NCI-H1436 (cell line): ENCODE measurements around the gene ZNF865.

Experiments used
- DNase-seq: peaks from one replicate; lab custom pipeline; 2025; lab: John Stamatoyannopoulos, UW

Gene ZNF865

DNA sequence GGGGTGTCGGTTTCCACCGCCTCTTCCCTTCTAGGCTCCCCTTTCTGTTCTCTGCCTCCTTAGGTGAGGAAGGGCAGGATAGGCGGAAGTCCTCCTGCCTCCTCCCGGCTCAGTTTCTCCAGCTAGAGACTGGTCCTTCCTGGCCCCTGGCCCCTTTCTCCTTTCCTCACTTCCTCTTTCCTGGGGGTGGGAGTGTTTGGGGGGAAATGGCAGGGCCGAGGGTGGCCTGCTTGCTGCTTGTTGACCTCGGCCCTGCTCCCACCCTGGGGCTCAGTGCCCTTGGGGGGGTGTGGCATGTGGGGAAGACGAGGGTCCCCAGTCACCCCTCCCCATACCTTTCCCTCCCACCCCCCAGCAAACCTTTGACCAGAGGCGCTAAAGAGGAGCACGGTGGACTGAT lies 54.4 kb downstream of the ZNF865 start:
- DNase-seq = no peak

GRCh38 chr19:55660404-55660803 lies 55.0 kb downstream of the ZNF865 start:
- no peak for DNase-seq

GRCh38 chr19:55660991-55661390 lies 55.5 kb downstream of the ZNF865 start:
- DNase-seq = no peak

DNA sequence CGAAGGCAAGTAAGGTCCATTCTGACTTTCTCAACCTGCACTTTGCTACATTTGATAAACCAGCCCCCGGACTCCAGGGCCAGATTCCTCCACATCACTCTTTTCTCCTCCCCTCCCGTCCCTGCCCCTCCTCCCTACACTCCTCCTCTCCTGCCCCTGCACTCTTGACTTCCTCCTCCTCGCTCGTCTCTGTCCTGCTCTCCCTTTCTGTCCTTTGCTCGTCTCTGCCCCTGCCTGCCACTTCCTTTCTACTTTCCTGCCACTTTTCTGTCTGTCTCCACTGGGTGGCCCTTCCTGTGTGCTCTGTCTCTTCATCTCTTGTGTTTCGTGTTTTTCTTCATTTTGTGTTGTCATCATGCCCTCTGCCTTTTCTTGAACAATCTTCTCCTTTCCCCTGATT lies 56.4 kb downstream of the ZNF865 start:
- DNase-seq = no peak

DNA sequence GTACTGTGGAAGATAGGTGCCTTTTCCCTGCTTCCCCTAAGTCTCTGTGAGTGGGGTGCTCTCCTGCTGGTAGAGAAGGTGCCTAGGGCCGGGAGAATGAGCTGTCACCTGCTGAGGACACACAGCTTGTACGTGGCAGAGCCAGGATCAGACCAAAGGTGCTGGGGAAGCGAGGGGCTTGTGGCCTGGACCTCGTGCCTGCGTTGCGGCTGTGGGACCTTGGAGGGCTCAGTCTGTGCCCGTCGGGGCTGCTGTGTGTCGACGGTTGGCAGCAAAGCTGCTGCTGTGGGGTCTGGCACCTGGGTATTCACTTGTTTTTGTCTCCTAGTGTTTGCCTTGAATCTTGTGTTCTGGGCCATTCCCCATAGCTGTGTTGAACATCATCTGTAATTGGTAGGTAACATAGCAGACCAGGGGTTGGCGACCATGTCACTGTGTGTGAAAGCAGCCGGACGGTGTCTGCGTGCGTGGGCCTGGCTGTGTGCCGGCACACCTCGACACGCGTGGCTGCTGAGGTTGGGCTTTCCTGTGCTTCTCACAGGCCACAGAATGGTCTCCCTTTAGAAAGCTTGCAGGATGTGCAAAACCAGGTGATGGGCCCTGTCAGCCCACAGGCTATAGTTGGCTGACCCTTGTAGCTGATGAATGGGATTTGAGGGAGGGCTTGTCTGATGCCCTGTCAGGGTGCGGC lies 58.5 kb downstream of the ZNF865 start:
- DNase-seq = no peak

GRCh38 chr19:55666343-55667005 lies 61.0 kb downstream of the ZNF865 start:
- DNase-seq = no peak
